CD4-positive, CD25-positive, alpha-beta regulatory T cell (primary cell): ENCODE results near the gene ADAD2. TPM values are rescaled to one million over a fixed set of nuclear protein-coding genes. Genes with fewer than 3 reads are reported as not detected.

Experiments
- ATAC-seq, 2 donors: fragments of 150-1000 bp; cut with Tn5 transposase; one replicate each; pipeline ENCODE4 v1.10.0; 2021; ENCODE audit warnings: low read depth in 2 of 2, moderate number of reproducible peaks in 2 of 2, moderate library complexity in 1 of 2
- DNase-seq, 3 donors: peaks; one replicate each; pipeline versions ENCODE4 v3.0.0 to v3.0.0-alpha.2; 2012 to 2022; ENCODE audit warnings: mixed read lengths in 1 of 3
- H3K27ac ChIP-seq: one replicate; pipeline ENCODE4 v1.7.0; 2013; ENCODE audit warnings: mild to moderate bottlenecking, low read length; ENCODE audit not compliant: insufficient read depth, poor library complexity, severe bottlenecking
- H3K27me3 ChIP-seq: one replicate; pipeline ENCODE4 v1.7.0; 2013; ENCODE audit warnings: low read length; ENCODE audit not compliant: control insufficient read depth, insufficient read depth
- H3K36me3 ChIP-seq: one replicate; pipeline ENCODE4 v1.7.0; 2013; ENCODE audit warnings: mild to moderate bottlenecking, low read length, moderate library complexity; ENCODE audit not compliant: control insufficient read depth, insufficient read depth
- H3K4me1 ChIP-seq: 2 replicates; pipeline ENCODE4 v1.7.0; 2013; ENCODE audit warnings: mild to moderate bottlenecking, low read length; ENCODE audit not compliant: insufficient read depth, control insufficient read depth, poor library complexity, severe bottlenecking
- H3K4me3 ChIP-seq: one replicate; pipeline ENCODE4 v1.7.0; 2013; ENCODE audit warnings: low read depth, mild to moderate bottlenecking, low read length, moderate library complexity
- H3K9me3 ChIP-seq, 2 experiments: 1 replicate in 1 of 2; 2 replicates in 1 of 2; pipeline ENCODE4 v1.7.0; 2013; ENCODE audit warnings: low read length in 2 of 2, mild to moderate bottlenecking in 1 of 2, moderate library complexity in 1 of 2; ENCODE audit not compliant: control insufficient read depth in 2 of 2
- H3K27ac Mint-ChIP-seq, 3 donors: one replicate each; pipeline ENCODE4 v1.8.0; 2020 to 2022; ENCODE audit warnings: mild to moderate bottlenecking in 3 of 3, mixed read lengths in 3 of 3, moderate library complexity in 2 of 3
- H3K27me3 Mint-ChIP-seq: one replicate; pipeline ENCODE4 v1.8.0; 2022; ENCODE audit warnings: mild to moderate bottlenecking, mixed read lengths
- H3K36me3 Mint-ChIP-seq: one replicate; pipeline ENCODE4 v1.8.0; 2020; ENCODE audit warnings: mixed read lengths
- H3K4me1 Mint-ChIP-seq, 4 donors: one replicate each; pipeline ENCODE4 v1.8.0; 2020 to 2022; ENCODE audit warnings: mixed read lengths in 4 of 4, mild to moderate bottlenecking in 1 of 4
- H3K4me3 Mint-ChIP-seq, 4 donors: one replicate each; pipeline ENCODE4 v1.8.0; 2020 to 2022; ENCODE audit warnings: mild to moderate bottlenecking in 4 of 4, mixed read lengths in 4 of 4, moderate library complexity in 3 of 4
- H3K9me3 Mint-ChIP-seq, 7 donors: one replicate each; pipeline ENCODE4 v1.8.0; 2020 to 2022; ENCODE audit warnings: mixed read lengths in 7 of 7, mild to moderate bottlenecking in 3 of 7, moderate library complexity in 2 of 7
- polyA plus RNA-seq, 4 donors: library from polyadenylated mRNA; unstranded; fragments of 300-500 nt; fragmentation: Illumina TruSeq; gene quantifications; one replicate each; pipeline ENCODE4 v1.2.3, GENCODE V29; 2021
- total RNA-seq: library from RNA; stranded (reverse); gene quantifications from one replicate; pipeline ENCODE4 v1.2.3, GENCODE V29; 2022

ADAD2 gene
- total RNA-seq (not detected), polyA plus RNA-seq (under 1 TPM in 3 of 4 donors, not detected in 1; 0.07 to 0.40 (median 0.25) TPM)

GRCh38 chr16:84190731-84191388 is at the start of gene ADAD2:
Gene ADAD2 (plus strand): TSS chr16:84191157. CDS start chr16:84191231, 74 bp downstream.
- H3K9me3 ChIP-seq = no peaks in the 10 kb centered on the region
- H3K4me3 ChIP-seq = no peak within 1 kb of the TSS
- peaks cover 4% of the 10 kb centered on the region for H3K27me3 Mint-ChIP-seq
- H3K36me3 Mint-ChIP-seq = no peaks in the 10 kb centered on the region
- H3K27ac ChIP-seq = no peak within 1 kb of the TSS
- DNase-seq (no peak), ATAC-seq (no peak)
- no peaks in the 10 kb centered on the region for H3K9me3 Mint-ChIP-seq
- peaks cover 5 to 32% (median 12%) of the 10 kb centered on the region in 4 donors for H3K4me1 Mint-ChIP-seq
- H3K27me3 ChIP-seq = no peaks in the 10 kb centered on the region
- peak within 1 kb of the TSS in 1 of 4 donors; percentile 79 for H3K4me3 Mint-ChIP-seq
- no peaks in the 10 kb centered on the region for H3K36me3 ChIP-seq
- H3K27ac Mint-ChIP-seq = peak within 1 kb of the TSS in 1 of 3 donors; percentile 71
- H3K4me1 ChIP-seq = peaks cover 22% of the 10 kb centered on the region

DNA sequence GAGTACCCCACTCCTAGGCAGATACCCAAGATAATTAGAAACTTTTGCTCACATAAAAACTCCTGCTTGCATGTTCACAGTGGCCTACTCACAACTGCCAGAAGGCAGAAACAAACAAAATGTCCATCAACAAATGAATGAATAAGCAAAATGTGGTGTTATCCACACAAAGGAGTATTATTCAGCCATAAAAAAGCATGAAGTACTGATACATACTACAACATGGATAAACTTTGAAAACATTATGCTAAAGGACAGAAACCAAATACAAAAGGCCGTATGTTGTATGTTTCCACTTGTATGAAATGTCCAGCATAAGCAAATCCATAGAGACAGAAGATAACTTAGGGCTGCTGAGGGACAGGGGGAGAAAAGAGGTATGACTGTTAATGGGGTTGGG is 47.9 kb upstream of the ADAD2 start:
- Mint-ChIP-seq H3K27me3 (peaks cover 9% of the 10 kb centered on the region), H3K36me3 (no peaks in the 10 kb centered on the region), H3K9me3 (no peaks in the 10 kb centered on the region), H3K4me3 (peak overlapping the region; percentile 58 to 91 (median 60)), H3K4me1 (peaks cover 4 to 40% (median 20%) of the 10 kb centered on the region in 4 donors), H3K27ac (no peak overlapping the region)
- no peak overlapping the region for H3K27ac ChIP-seq
- DNase-seq (no peak), ATAC-seq (no peak)
- no peak overlapping the region for H3K4me3 ChIP-seq
- H3K36me3 ChIP-seq = no peaks in the 10 kb centered on the region
- H3K27me3 ChIP-seq = peaks cover 5% of the 10 kb centered on the region
- no peaks in the 10 kb centered on the region for H3K9me3 ChIP-seq
- peaks cover 17% of the 10 kb centered on the region for H3K4me1 ChIP-seq

DNA sequence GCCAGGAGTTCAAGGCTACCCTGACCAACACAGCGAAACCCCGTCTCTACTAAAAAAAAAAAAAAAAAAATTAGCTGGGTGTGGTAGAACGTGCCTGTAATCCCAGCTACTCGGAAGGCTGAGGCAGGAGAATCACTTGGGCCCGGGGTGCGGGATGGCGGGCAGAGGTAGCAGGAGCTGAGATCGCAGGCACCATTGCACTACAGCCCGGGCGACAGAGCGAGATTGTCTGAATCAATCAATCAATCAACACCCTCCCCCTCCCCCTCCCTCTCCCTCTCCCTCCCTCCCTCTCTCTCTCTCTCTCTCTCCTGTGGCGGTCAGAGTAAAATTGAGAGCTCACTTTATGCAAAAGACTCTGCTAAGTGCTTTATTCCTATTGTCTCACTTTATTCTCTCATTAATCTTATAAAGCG is 47.2 kb upstream of the ADAD2 start:
- H3K27ac Mint-ChIP-seq = peak overlapping the region; percentile 52 to 85 (median 79)
- peak in 1 of 3 donors; percentile 27 for DNase-seq
- peaks cover 2 to 37% (median 18%) of the 10 kb centered on the region in 4 donors for H3K4me1 Mint-ChIP-seq
- Histone ChIP-seq H3K4me1 (peaks cover 17% of the 10 kb centered on the region), H3K9me3 (no peaks in the 10 kb centered on the region), H3K36me3 (no peaks in the 10 kb centered on the region), H3K4me3 (peak overlapping the region; percentile 65), H3K27ac (no peak overlapping the region), H3K27me3 (peaks cover 5% of the 10 kb centered on the region)
- H3K4me3 Mint-ChIP-seq = peak overlapping the region; percentile 84 to 97 (median 94)
- peaks cover 15% of the 10 kb centered on the region for H3K27me3 Mint-ChIP-seq
- no peaks in the 10 kb centered on the region for H3K9me3 Mint-ChIP-seq
- ATAC-seq = no peak
- H3K36me3 Mint-ChIP-seq = no peaks in the 10 kb centered on the region

DNA sequence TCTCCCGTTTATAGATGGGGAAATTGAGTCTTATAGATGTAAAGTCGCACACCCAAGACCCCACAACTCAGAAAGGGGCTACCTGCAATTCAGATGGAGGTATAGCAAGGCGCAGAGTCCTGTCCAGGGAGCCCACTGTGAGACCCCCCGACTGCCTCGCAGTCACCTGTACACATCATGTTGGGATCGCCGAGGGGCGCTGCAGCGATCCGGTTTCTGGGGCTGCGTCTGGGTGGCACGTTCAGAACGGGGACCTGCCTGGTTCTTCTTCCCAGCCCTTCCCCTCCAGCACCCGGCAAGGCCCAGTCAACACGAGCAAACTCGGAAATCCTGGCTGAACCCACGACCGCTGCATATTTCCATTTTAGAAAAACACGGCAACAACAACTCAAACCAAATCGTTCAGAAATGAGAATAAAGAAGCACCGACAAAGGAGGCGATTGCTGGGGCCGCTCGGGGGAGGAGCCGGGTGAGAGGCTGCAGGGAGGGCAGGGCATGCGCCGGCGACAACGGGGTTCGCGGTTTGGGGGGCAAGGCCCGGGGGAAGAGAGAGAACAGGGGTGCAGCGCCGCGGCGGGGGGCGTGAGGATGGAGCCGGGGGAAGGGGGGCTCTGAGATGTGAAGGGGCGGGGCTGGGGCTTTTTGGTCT is 46.6 kb upstream of the ADAD2 start:
- Histone ChIP-seq H3K4me3 (peak overlapping the region; percentile 65), H3K27ac (peak overlapping the region; percentile 71), H3K36me3 (no peaks in the 10 kb centered on the region), H3K27me3 (peaks cover 5% of the 10 kb centered on the region), H3K4me1 (peaks cover 17% of the 10 kb centered on the region), H3K9me3 (no peaks in the 10 kb centered on the region)
- peaks cover 0 to 32% (median 16%) of the 10 kb centered on the region in 4 donors for H3K4me1 Mint-ChIP-seq
- ATAC-seq (peak in 1 of 2 donors; percentile 24), DNase-seq (peak; percentile 39 to 56 (median 52))
- H3K27me3 Mint-ChIP-seq = peaks cover 15% of the 10 kb centered on the region
- no peaks in the 10 kb centered on the region for H3K9me3 Mint-ChIP-seq
- peak overlapping the region; percentile 84 to 97 (median 94) for H3K4me3 Mint-ChIP-seq
- H3K27ac Mint-ChIP-seq = peak overlapping the region; percentile 52 to 85 (median 79)
- H3K36me3 Mint-ChIP-seq = no peaks in the 10 kb centered on the region

DNA sequence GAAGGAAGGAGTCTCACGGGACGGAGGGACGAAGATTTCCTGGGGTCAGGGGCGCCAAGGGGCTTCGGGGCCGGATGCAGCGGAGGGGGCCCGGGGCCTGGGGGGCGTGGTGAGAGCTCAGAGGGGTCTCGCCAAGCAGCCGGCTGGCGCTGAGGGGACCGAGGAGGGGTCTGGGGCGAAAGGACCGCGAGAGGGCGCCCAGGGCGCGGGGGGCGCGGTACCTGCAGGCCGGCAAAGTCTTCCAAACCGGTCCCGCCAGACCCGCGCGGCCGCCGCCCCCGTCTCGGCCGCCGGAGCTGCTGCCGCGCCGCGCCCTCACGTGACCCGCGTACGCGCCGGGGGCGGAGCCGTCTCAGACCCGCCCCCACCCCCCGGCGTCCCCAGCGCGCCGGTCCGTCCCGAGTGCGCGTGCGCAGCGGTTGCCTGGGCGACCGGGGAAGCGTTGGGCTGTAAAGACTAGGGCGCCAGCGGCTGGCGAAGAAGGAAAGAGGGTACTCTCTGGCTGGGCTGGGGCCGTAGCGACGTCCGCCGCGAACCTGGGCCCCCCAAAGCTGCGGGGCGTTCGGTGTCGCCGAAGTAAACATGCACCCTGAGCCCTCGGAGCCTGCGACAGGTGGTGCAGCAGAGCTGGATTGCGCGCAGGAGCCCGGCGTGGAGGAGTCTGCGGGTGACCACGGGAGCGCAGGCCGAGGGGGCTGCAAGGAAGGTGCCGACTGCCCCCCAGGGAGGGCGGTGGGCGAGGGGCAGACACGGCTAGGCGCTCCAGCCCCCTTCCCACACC is 45.9 kb upstream of the ADAD2 start, which contains the start of the genes DNAAF1 and HSDL1:
DNAAF1 (plus strand) TSS at position 450 of the 781 bp plus-strand sequence; CDS start at position 583, 133 bp downstream.
HSDL1 (minus strand) TSS at position 319 of the 781 bp plus-strand sequence. CDS start 13,856 bp downstream, outside the sequence.
- ATAC-seq (peak; percentile 84 to 86), DNase-seq (peak; percentile 87 to 94 (median 92))
- Mint-ChIP-seq H3K9me3 (no peaks in the 10 kb centered on the region), H3K4me1 (peaks cover 0 to 27% (median 14%) of the 10 kb centered on the region in 4 donors), H3K36me3 (no peaks in the 10 kb centered on the region), H3K27ac (peak within 1 kb of the TSS; percentile 52 to 85 (median 79)), H3K4me3 (peak within 1 kb of the TSS; percentile 84 to 97 (median 94)), H3K27me3 (peaks cover 20% of the 10 kb centered on the region)
- Histone ChIP-seq H3K27me3 (peaks cover 5% of the 10 kb centered on the region), H3K4me1 (peaks cover 17% of the 10 kb centered on the region), H3K27ac (peak within 1 kb of the TSS; percentile 71), H3K36me3 (no peaks in the 10 kb centered on the region), H3K4me3 (peak within 1 kb of the TSS; percentile 65), H3K9me3 (no peaks in the 10 kb centered on the region)

DNA sequence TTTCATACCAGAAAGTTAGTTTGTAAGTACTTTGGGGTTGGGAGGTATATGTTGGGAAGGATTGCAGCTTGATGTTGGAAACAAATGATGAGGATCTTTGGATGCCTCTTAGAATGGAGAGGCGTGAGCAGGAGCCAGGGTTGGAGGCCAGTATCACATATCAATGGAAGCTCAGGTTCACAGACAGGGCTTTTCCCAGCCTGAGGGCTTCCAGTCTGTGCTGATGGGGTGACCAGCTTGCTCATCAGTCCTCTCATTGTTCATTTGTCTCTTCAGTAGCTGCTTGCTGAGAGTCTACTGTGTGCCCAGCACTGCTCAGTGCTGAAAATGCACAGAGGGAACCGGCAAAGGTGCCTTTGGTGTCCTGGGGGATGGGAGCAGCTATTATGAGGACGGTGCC is 40.0 kb upstream of the ADAD2 start:
- peaks cover 0 to 3% (median 0%) of the 10 kb centered on the region in 4 donors for H3K4me1 Mint-ChIP-seq
- H3K4me1 ChIP-seq = no peaks in the 10 kb centered on the region
- H3K9me3 Mint-ChIP-seq = peaks cover 0 to 1% (median 0%) of the 10 kb centered on the region in 7 donors
- no peak overlapping the region for H3K27ac ChIP-seq
- ATAC-seq = no peak
- H3K36me3 Mint-ChIP-seq = no peaks in the 10 kb centered on the region
- no peak overlapping the region for H3K4me3 ChIP-seq
- no peaks in the 10 kb centered on the region for H3K36me3 ChIP-seq
- H3K27me3 Mint-ChIP-seq = peaks cover 43% of the 10 kb centered on the region
- H3K4me3 Mint-ChIP-seq = no peak overlapping the region
- no peak overlapping the region for H3K27ac Mint-ChIP-seq
- no peaks in the 10 kb centered on the region for H3K9me3 ChIP-seq
- H3K27me3 ChIP-seq = peaks cover 8% of the 10 kb centered on the region
- DNase-seq = no peak

GRCh38 chr16:84153660-84154214 is 37.2 kb upstream of the ADAD2 start:
- Mint-ChIP-seq H3K9me3 (peaks cover 0 to 1% (median 0%) of the 10 kb centered on the region in 7 donors), H3K4me1 (no peaks in the 10 kb centered on the region), H3K27ac (no peak overlapping the region), H3K27me3 (peaks cover 46% of the 10 kb centered on the region), H3K36me3 (no peaks in the 10 kb centered on the region), H3K4me3 (no peak overlapping the region)
- no peak for ATAC-seq
- H3K4me1 ChIP-seq = no peaks in the 10 kb centered on the region
- H3K4me3 ChIP-seq = no peak overlapping the region
- no peak overlapping the region for H3K27ac ChIP-seq
- no peak for DNase-seq
- H3K27me3 ChIP-seq = peaks cover 3% of the 10 kb centered on the region
- no peaks in the 10 kb centered on the region for H3K9me3 ChIP-seq
- no peaks in the 10 kb centered on the region for H3K36me3 ChIP-seq
